K562 (cell line): ENCODE results near the gene ERRFI1. TPM values are rescaled to one million over a fixed set of nuclear protein-coding genes. Genes with fewer than 3 reads are reported as not detected.

Source experiments
- ATAC-seq: fragments of 200-7000 bp; cut with Tn5 transposase; 3 replicates; pipeline ENCODE4 v1.9.1; 2020; ENCODE audit warnings: moderate library complexity
- BruUV-seq: library from RNA; stranded (reverse); fragments of 400-500 nt; replicated peaks from 2 replicates; lab custom pipeline; 2021; lab: Mats Ljungman, UMichigan
- CTCF ChIA-PET: fragments of 300-600 bp; formaldehyde crosslinking; extraction: SDS; loops from one replicate; lab custom pipeline; 2021; ENCODE audit warnings: low intra/inter-chr PET ratio; lab: Yijun Ruan, JAX
- POLR2A ChIA-PET: fragments of 300-600, 350-650 bp; sonication (Branson Sonifier 250); formaldehyde crosslinking; extraction: SDS; loops from one replicate; lab custom pipeline; 2021; ENCODE audit warnings: antibody characterized with exemption, inconsistent platforms; lab: Yijun Ruan, JAX
- DNase-seq, 4 experiments: peaks; one replicate each; pipeline versions ENCODE4 v3.0.0 to v3.0.0-alpha.2; 2011 to 2018; ENCODE audit warnings: low spot score in 3 of 4, mixed read lengths in 3 of 4; ENCODE audit errors: extremely low read depth in 1 of 4
- FAIRE-seq: peaks from 2 replicates; lab custom pipeline; 2011; peaks lifted over from hg19 to GRCh38; lab: Jason Lieb, UNC
- H2AFZ ChIP-seq: 2 replicates; pipeline ENCODE4 v1.6.0; 2011; ENCODE audit warnings: low read depth, low read length, control low read depth, inconsistent platforms
- H3K27ac ChIP-seq: fragments of 200-600 bp; 3 replicates; pipeline ENCODE4 v1.8.0; 2011; ENCODE audit warnings: low read depth, mild to moderate bottlenecking, control low read depth, inconsistent platforms, low read length, moderate library complexity, mixed read lengths; ENCODE audit errors: extremely low read depth
- H3K27me3 ChIP-seq, 2 experiments: fragments of 300-600 bp in 1 of 2; 2 replicates in 1 of 2; 3 replicates in 1 of 2; pipeline versions ENCODE4 v1.6.0 to v1.8.0; 2011; ENCODE audit warnings: inconsistent platforms in 2 of 2, low read length in 2 of 2, mild to moderate bottlenecking in 1 of 2, mixed read lengths in 1 of 2, moderate library complexity in 1 of 2; ENCODE audit not compliant: control insufficient read depth in 2 of 2, insufficient read depth in 2 of 2
- H3K36me3 ChIP-seq: fragments of 300-600 bp; 3 replicates; pipeline ENCODE4 v1.8.0; 2011; ENCODE audit warnings: mild to moderate bottlenecking, low read length, inconsistent platforms; ENCODE audit not compliant: control insufficient read depth, insufficient read depth
- H3K4me1 ChIP-seq, 2 experiments: fragments of 200-600 bp in 1 of 2; replicated peaks in 1 of 2; 2 replicates in 1 of 2; 3 replicates in 1 of 2; pipeline versions ENCODE4 v1.5.1 to v1.8.0; 2011; ENCODE audit warnings: inconsistent platforms in 2 of 2, low read length in 2 of 2, mild to moderate bottlenecking in 1 of 2, mixed read lengths in 1 of 2, moderate library complexity in 1 of 2; ENCODE audit not compliant: control insufficient read depth in 2 of 2, insufficient read depth in 2 of 2
- H3K4me2 ChIP-seq: 2 replicates; pipeline ENCODE4 v1.6.1; 2011; ENCODE audit warnings: low read length, control low read depth, inconsistent platforms, mixed read lengths; ENCODE audit not compliant: insufficient read depth
- H3K4me3 ChIP-seq: fragments of 200-600 bp; sonication (generic), shearing (Covaris generic); 2 replicates; pipeline ENCODE4 v1.5.1; 2016; ENCODE audit warnings: control low read depth, inconsistent platforms
- H3K79me2 ChIP-seq: fragments of 200-600 bp; 3 replicates; pipeline ENCODE4 v1.8.0; 2011; ENCODE audit warnings: low read length, inconsistent platforms; ENCODE audit not compliant: control insufficient read depth, insufficient read depth
- H3K9ac ChIP-seq, 2 experiments: 2 replicates each; pipeline versions ENCODE4 v1.6.0 to v1.6.1; 2011; ENCODE audit warnings: low read depth in 2 of 2, low read length in 2 of 2, control low read depth in 1 of 2, inconsistent platforms in 1 of 2, mild to moderate bottlenecking in 1 of 2, mixed read lengths in 1 of 2; ENCODE audit not compliant: insufficient read depth in 1 of 2
- H3K9me1 ChIP-seq: one replicate; pipeline ENCODE4 v1.6.0; 2011; ENCODE audit warnings: inconsistent platforms, mild to moderate bottlenecking, low read length, moderate library complexity; ENCODE audit not compliant: control insufficient read depth, insufficient read depth
- H3K9me3 ChIP-seq: replicated peaks from 2 replicates; pipeline ENCODE4 v1.5.1; 2011; ENCODE audit warnings: low read depth, low read length, inconsistent platforms; ENCODE audit not compliant: control insufficient read depth, insufficient read depth
- H4K20me1 ChIP-seq: replicated peaks from 2 replicates; pipeline ENCODE4 v1.6.1; 2011; ENCODE audit warnings: low read length, inconsistent platforms, mixed read lengths; ENCODE audit not compliant: control insufficient read depth, insufficient read depth
- CBFA2T3 ChIP-seq: fragments of 450-650 bp; IDR thresholded peaks from 2 replicates; pipeline ENCODE4 v1.6.1; 2017
- CBX3 ChIP-seq, 2 experiments: IDR thresholded peaks; 1 replicate in 1 of 2; 2 replicates in 1 of 2; pipeline ENCODE4 v1.6.1; 2012; ENCODE audit warnings: inconsistent platforms in 2 of 2, low read length in 2 of 2, borderline replicate concordance in 1 of 2, control low read depth in 1 of 2
- FOSL1 ChIP-seq: fragments of 200-800 bp; sonication (Bioruptor generic); conservative IDR thresholded peaks from 2 replicates; pipeline ENCODE4 v1.6.1; 2016; ENCODE audit warnings: missing genetic modification characterization, missing compliant biosample characterization
- HDAC2 ChIP-seq: fragments of 450-650 bp; IDR thresholded peaks from 2 replicates; pipeline ENCODE4 v1.6.1; 2016; ENCODE audit warnings: mild to moderate bottlenecking
- IRF1 ChIP-seq: sonication (generic); formaldehyde crosslinking; IDR thresholded peaks from 2 replicates; pipeline ENCODE4 v1.8.0; 2022; ENCODE audit warnings: missing genetic modification reagents, mild to moderate bottlenecking, borderline replicate concordance
- JUN ChIP-seq, 2 experiments: sonication (generic) in 1 of 2; formaldehyde crosslinking in 1 of 2; IDR thresholded peaks; 2 replicates each; pipeline versions ENCODE4 v1.6.1 to v1.8.0; 2012 to 2022; ENCODE audit warnings: borderline replicate concordance in 2 of 2, mild to moderate bottlenecking in 2 of 2, improper control_type of control experiment in 1 of 2, low read depth in 1 of 2, low read length in 1 of 2, missing genetic modification reagents in 1 of 2
- MAFF ChIP-seq: IDR thresholded peaks from 2 replicates; pipeline ENCODE4 v1.6.1; 2012; ENCODE audit warnings: low read length, improper control_type of control experiment
- NFE2 ChIP-seq: IDR thresholded peaks from 2 replicates; pipeline ENCODE4 v1.6.1; 2014; ENCODE audit warnings: antibody characterized with exemption, low read depth
- NFIC ChIP-seq: fragments of 450-650 bp; IDR thresholded peaks from 2 replicates; pipeline ENCODE4 v1.6.1; 2017; ENCODE audit warnings: mild to moderate bottlenecking, inconsistent platforms
- SOX6 ChIP-seq: fragments of 450-650 bp; IDR thresholded peaks from 2 replicates; pipeline ENCODE4 v1.6.1; 2014; ENCODE audit warnings: mild to moderate bottlenecking
- UBTF ChIP-seq, 2 experiments: IDR thresholded peaks; 2 replicates each; pipeline ENCODE4 v1.6.1; 2012; ENCODE audit warnings: improper control_type of control experiment in 2 of 2, low read depth in 2 of 2, low read length in 2 of 2, borderline replicate concordance in 1 of 2
- WGBS: fragments of 100-300 bp; shearing (Covaris generic); methylation state at CpG from one replicate; pipeline ENCODE4 v1.1.6; 2016; ENCODE audit warnings: low coverage, mixed read lengths; ENCODE audit not compliant: insufficient coverage; ENCODE audit errors: missing lambda C conversion rate; 5-methylcytosine and 5-hydroxymethylcytosine counted together
- in situ Hi-C: fragments of 300-500 bp; cut with MboI; formaldehyde crosslinking; loops from 4 replicates; pipeline ENCODE4 v1.15.0; 2018; ENCODE audit warnings: inconsistent platforms, mixed read lengths
- intact Hi-C: fragments of 100-400 bp; cut with micrococcal nuclease; formaldehyde crosslinking; loops from 2 replicates; pipeline ENCODE4 v1.14.2; 2022
- polyA plus RNA-seq, 8 experiments: library from polyadenylated mRNA; depleted of rRNA in 4 of 8; stranded (reverse) in 5 of 8; unstranded in 3 of 8; fragments of >200 nt; fragmentation: Nextera tagmentation in 2 of 8; fragmentation: Illumina TruSeq in 1 of 8; extraction: Ambion mirVana in 2 of 8; extraction: Trizol in 1 of 8; gene quantifications; 2 replicates each; pipeline versions ENCODE4 v1.2.1 to v1.2.3, GENCODE V29; 2011 to 2014; ENCODE audit warnings: inconsistent platforms in 1 of 8, missing spikeins in 1 of 8
- total RNA-seq, 7 experiments: library from RNA; depleted of rRNA in 6 of 7; stranded (reverse); fragments of >200 nt in 6 of 7; fragmentation: Illumina TruSeq in 2 of 7; extraction: Trizol in 2 of 7; gene quantifications; 2 replicates each; pipeline versions ENCODE4 v1.2.1 to v1.2.3, GENCODE V29; 2011 to 2021; ENCODE audit warnings: low replicate concordance in 1 of 7
- TF ChIP-seq, protein P1 (sequence below): fragments of 450-650 bp; formaldehyde crosslinking; IDR thresholded peaks from 2 replicates; pipeline ENCODE4 v1.4.0; 2022; ENCODE audit warnings: missing genetic modification characterization
- TF ChIP-seq, protein P2 (sequence below): sonication (generic); formaldehyde crosslinking; IDR thresholded peaks from 2 replicates; pipeline ENCODE4 v1.8.1; 2023; ENCODE audit warnings: mild to moderate bottlenecking, missing genetic modification reagents

Gene ERRFI1
- total and polyA plus RNA-seq, 9 of the 15 experiments (the other 6 are each of a cell fraction or from before 2014, with no cell fraction given) = 0.67 to 4.4 (median 1.1) TPM

GRCh38 chr1:8040586-8040985 is 14.5 kb upstream of the ERRFI1 start (continued):
- TF ChIP-seq SOX6 (peak; percentile 39; the same call in 1 of the 2 replicates), JUN (IDR thresholded peaks at IDR 0.05; ENCODE audit: borderline replicate concordance, low read depth, low read length) (0 out of 2 replicates have a peak, but pooled peaks have one; percentile 16), JUN (CRISPR knock-in tag; IDR thresholded peaks at IDR 0.05; ENCODE audit: borderline replicate concordance) (no peak), MAFF (peak; percentile 12; the same call in 1 of the 2 replicates), IRF1 (CRISPR knock-in tag) (no peak), NFE2 (peak; percentile 56), NFIC (peak; percentile 65), FOSL1 (tag) (peak; percentile 76)

DNA sequence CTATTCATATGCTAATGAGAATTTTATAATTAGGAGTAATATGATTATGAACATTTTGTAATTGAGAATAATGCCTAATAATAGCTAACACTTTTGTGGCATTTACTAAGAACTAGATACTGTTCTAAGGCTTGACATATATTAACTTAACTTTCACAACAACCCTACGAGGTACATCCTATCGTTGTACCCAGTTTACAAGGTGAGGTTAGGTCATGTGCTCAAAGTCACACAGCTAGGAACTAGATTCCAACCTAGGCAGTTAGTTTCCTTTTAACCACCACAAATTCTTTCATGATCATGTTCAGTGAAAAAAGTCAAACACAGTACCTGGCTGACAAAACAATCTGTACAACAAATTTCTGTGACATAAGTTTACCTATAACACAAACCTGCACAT is 13.0 kb upstream of the ERRFI1 start:
- no peak overlapping the region for H3K4me3 ChIP-seq
- H3K36me3 ChIP-seq = no peaks in the 10 kb centered on the region
- no peak for FAIRE-seq
- H3K4me2 ChIP-seq = no peak overlapping the region
- H4K20me1 ChIP-seq = no peaks in the 10 kb centered on the region
- no peak overlapping the region for H2AFZ ChIP-seq
- intact Hi-C loops = loop anchor here (5.0 kb wide), 1 partner anchor 198 kb away; no protein-coding TSS in a partner anchor
- WGBS = 15% methylated on average over 2 of the region's 2 CpGs
- no peaks in the 10 kb centered on the region for H3K9me1 ChIP-seq
- DNase-seq = no peak
- 0 out of 5 replicates have a peak, but pooled peaks cover 0 to 3% of the 10 kb centered on the region in 2 experiments for H3K4me1 ChIP-seq
- ChIA-PET CTCF (interaction anchor here (0.7 kb wide), 1 partner anchor 276 kb away, joined by 3 read pairs; no protein-coding TSS in a partner anchor), POLR2A (no interaction called here)
- BruUV-seq = no TSS peak
- no peaks in the 10 kb centered on the region for H3K79me2 ChIP-seq
- H3K27me3 ChIP-seq = peaks cover 7 to 10% of the 10 kb centered on the region in 2 experiments; a peak in 3 of 5 replicates
- H3K9ac ChIP-seq = no peak overlapping the region
- no peak for ATAC-seq
- no peaks in the 10 kb centered on the region; the same call in 1 of the 2 replicates for H3K9me3 ChIP-seq
- H3K27ac ChIP-seq = no peak overlapping the region
- in situ Hi-C loops = no loop called here
- no peak for TF ChIP-seq HDAC2
- TF ChIP-seq, protein P1, sequence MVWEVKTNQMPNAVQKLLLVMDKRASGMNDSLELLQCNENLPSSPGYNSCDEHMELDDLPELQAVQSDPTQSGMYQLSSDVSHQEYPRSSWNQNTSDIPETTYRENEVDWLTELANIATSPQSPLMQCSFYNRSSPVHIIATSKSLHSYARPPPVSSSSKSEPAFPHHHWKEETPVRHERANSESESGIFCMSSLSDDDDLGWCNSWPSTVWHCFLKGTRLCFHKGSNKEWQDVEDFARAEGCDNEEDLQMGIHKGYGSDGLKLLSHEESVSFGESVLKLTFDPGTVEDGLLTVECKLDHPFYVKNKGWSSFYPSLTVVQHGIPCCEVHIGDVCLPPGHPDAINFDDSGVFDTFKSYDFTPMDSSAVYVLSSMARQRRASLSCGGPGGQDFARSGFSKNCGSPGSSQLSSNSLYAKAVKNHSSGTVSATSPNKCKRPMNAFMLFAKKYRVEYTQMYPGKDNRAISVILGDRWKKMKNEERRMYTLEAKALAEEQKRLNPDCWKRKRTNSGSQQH (CRISPR knock-in tag) = no peak
- TF ChIP-seq, protein P2, sequence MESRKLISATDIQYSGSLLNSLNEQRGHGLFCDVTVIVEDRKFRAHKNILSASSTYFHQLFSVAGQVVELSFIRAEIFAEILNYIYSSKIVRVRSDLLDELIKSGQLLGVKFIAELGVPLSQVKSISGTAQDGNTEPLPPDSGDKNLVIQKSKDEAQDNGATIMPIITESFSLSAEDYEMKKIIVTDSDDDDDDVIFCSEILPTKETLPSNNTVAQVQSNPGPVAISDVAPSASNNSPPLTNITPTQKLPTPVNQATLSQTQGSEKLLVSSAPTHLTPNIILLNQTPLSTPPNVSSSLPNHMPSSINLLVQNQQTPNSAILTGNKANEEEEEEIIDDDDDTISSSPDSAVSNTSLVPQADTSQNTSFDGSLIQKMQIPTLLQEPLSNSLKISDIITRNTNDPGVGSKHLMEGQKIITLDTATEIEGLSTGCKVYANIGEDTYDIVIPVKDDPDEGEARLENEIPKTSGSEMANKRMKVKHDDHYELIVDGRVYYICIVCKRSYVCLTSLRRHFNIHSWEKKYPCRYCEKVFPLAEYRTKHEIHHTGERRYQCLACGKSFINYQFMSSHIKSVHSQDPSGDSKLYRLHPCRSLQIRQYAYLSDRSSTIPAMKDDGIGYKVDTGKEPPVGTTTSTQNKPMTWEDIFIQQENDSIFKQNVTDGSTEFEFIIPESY (CRISPR knock-in tag) = no peak
- no peak for TF ChIP-seq CBFA2T3
- no peak for TF ChIP-seq CBX3 (IDR thresholded peaks at IDR 0.05; ENCODE audit: borderline replicate concordance in 1 of 2, low read length in 2 of 2)
- no peak for TF ChIP-seq UBTF (IDR thresholded peaks at IDR 0.05; ENCODE audit: borderline replicate concordance in 1 of 2, low read depth in 2 of 2, low read length in 2 of 2)
